Superior temporal gyrus (tissue), 1 donor: ENCODE measurements around the gene ZNF174.

Experiments used
- DNase-seq: peaks from one replicate; pipeline ENCODE4 v3.0.0-alpha.2; 2016; ENCODE audit errors: extremely low spot score

ZNF174 gene

GRCh38 chr16:3443108-3444031 lies 42.4 kb downstream of the ZNF174 start, which contains the start of the genes NAA60 and ZNF597:
TSS of gene NAA60 (plus strand) at chr16:3443680. CDS start at chr16:3476228, 32,548 bp downstream.
TSS of gene ZNF597 (minus strand) at chr16:3443504. CDS start at chr16:3443153, 351 bp downstream.
- peak; percentile 91 for DNase-seq

- no peak for DNase-seq
These were observed 43.0 kb downstream of the ZNF174 start for GRCh38 chr16:3444032-3444388.

- DNase-seq = no peak
These were observed 53.1 kb downstream of the ZNF174 start for GRCh38 chr16:3454093-3454492.

GRCh38 chr16:3454631-3455147 lies 53.7 kb downstream of the ZNF174 start:
- DNase-seq = no peak

DNA sequence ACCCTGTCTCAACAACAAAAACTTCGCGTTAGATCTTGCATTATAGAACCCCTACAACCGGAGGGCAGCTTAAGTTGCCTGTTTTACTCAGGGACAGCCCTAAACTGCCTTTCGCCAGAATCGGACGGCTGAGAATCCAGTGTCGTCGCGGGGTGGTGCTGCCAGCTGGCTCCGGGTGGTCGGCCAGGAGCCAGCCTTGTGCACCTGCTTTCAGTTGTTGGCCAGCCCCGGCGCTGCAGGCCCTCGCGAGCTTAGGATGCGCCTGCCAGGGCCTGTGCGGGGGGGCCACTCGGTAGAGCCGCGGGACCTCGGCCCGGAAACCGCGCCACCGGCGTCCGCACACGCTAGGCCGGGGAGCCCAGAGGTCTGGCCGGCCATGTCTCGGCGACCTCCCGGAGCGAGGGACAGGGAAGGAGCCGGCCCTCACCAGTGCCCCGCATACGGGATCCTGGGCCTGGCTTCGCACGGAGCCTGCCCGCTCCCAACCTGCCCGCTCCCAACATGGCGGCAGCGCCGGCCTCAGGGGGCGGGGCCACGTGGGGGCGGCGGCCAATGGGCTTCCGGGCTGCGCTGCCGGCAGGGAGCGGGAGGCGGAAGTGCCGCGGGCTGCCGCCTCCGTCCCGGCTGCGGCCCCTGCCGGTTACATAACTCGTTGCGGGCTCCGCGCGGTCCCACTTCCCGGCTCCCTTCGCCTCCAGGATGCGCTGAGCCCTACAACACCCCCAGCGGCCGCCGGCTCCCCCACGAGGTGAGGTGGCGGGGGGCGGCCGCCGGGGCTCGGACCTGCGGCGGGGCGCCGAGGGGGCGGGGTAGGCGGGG lies 56.6 kb downstream of the ZNF174 start:
- DNase-seq = peak; percentile 88

DNA sequence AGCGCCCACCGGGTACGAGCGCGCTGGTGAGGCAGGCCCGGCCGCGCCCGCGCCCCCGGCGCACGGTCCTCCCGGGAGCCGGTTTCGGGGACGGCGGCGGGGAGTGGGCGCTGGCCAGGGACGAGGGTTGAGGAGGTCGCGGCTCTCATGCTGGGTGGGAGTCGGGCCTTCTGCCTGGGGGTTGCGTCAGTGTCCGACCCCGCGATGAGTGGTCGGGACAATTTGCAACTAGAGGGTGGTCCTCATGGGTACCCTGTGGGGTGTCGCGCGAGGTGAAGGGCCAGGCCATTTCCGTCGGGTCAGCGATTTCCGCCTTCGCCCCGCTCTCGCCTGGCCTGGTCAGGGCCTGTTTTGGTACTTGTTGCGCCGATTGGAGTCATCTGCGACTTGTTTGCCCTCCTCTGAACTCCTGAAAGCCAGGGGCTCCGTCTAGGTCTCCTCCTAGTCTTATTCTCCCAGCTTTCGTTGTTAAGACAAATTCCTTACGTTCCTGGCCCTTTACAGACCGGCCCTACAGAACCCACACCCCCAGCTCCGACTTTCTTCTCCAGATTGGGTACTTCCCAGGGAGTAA lies 57.4 kb downstream of the ZNF174 start:
- no peak for DNase-seq

DNA sequence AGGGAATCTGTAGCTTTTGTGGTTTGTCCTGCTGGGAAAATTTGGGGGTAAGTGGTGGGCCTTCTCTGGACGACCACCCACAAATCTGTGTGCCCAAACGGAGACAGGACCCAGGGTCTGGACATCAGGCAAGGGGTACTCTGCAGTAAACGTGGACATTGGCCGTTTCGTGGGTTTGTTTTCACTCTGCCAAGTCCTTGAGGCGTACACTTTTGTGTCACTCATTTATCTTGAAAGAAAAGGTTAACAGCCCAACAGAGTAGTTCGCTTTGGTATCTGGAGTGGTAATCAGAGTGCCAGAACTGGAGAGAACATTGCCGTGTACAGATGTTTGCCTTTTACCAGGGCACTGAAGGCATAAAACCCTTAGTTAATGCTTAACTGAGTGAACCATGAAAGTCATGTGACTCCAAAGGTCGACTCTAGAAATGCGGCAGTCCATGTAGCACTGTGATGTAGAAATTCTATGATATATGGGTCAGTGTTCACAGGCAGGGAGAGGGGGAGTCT lies 57.9 kb downstream of the ZNF174 start:
- peak; percentile 39 for DNase-seq
